A549 (cell line): ENCODE measurements around the gene COL28A1. TPM values are rescaled to one million over a fixed set of nuclear protein-coding genes. Genes with fewer than 3 reads are reported as not detected.

Experiments
- ATAC-seq, 2 experiments: fragments of 200-7000 bp in 1 of 2; fragments of >200 bp in 1 of 2; cut with Nextera tagmentation in 1 of 2; cut with Tn5 transposase in 1 of 2; 3 replicates each; pipeline versions ENCODE4 v1.8.0 to v1.9.1; 2018 to 2020; ENCODE audit warnings: mild to moderate bottlenecking in 1 of 2, moderate library complexity in 1 of 2
- CTCF ChIA-PET: fragments of 300-600 bp; sonication (Branson Sonifier 250); formaldehyde crosslinking; extraction: SDS; loops from one replicate; lab custom pipeline; 2021; ENCODE audit warnings: antibody characterized with exemption, inconsistent platforms; lab: Yijun Ruan, JAX
- POLR2A ChIA-PET: fragments of 350-600 bp; formaldehyde crosslinking; extraction: SDS; loops from one replicate; lab custom pipeline; 2021; ENCODE audit warnings: antibody characterized with exemption, inconsistent platforms; lab: Yijun Ruan, JAX
- DNase-seq, 2 experiments: peaks; one replicate each; pipeline versions ENCODE4 v3.0.0 to v3.0.0-alpha.2; 2011 to 2016; ENCODE audit warnings: low read depth in 1 of 2, low spot score in 1 of 2
- FAIRE-seq: peaks from 2 replicates; lab custom pipeline; 2011; peaks lifted over from hg19 to GRCh38; lab: Jason Lieb, UNC
- H3K27ac ChIP-seq, 2 experiments: fragments of >200 bp; sonication (Bioruptor Twin); formaldehyde crosslinking; 3 replicates each; pipeline ENCODE4 v1.5.1; 2016 to 2017
- H3K4me1 ChIP-seq: fragments of >200 bp; sonication (Bioruptor Twin); formaldehyde crosslinking; 3 replicates; pipeline ENCODE4 v1.6.1; 2016
- H3K4me2 ChIP-seq: fragments of >200 bp; sonication (Bioruptor Twin); formaldehyde crosslinking; 3 replicates; pipeline ENCODE4 v1.6.1; 2016
- H3K4me3 ChIP-seq: fragments of >200 bp; sonication (Bioruptor Twin); formaldehyde crosslinking; 3 replicates; pipeline ENCODE4 v1.5.1; 2016
- H3K9me3 ChIP-seq: fragments of >200 bp; sonication (Bioruptor Twin); formaldehyde crosslinking; 3 replicates; pipeline ENCODE4 v1.6.1; 2016
- CBX8 ChIP-seq: fragments of 200-600 bp; sonication (generic); IDR thresholded peaks from 2 replicates; pipeline ENCODE4 v1.6.1; 2016
- E2F6 ChIP-seq: IDR thresholded peaks from 2 replicates; pipeline ENCODE4 v1.6.1; 2012; ENCODE audit warnings: low read depth, borderline replicate concordance
- EHF ChIP-seq: fragments of 250-450 bp; sonication (Bioruptor Pico); IDR thresholded peaks from 2 replicates; pipeline ENCODE4 v1.5.0; 2020; ENCODE audit warnings: mild to moderate bottlenecking
- ELK1 ChIP-seq: fragments of 150-350 bp; IDR thresholded peaks from 2 replicates; pipeline ENCODE4 v1.6.1; 2014; ENCODE audit warnings: low read depth, mild to moderate bottlenecking, low read length
- ESRRA ChIP-seq: fragments of 150-350 bp; IDR thresholded peaks from 2 replicates; pipeline ENCODE4 v1.6.1; 2014; ENCODE audit warnings: mild to moderate bottlenecking, low read length, borderline replicate concordance
- FOSL2 ChIP-seq, 2 experiments: fragments of 450-650 bp in 1 of 2; fragments of >200 bp in 1 of 2; sonication (Bioruptor Twin) in 1 of 2; formaldehyde crosslinking; IDR thresholded peaks; 2 replicates each; pipeline versions ENCODE4 v1.5.0 to v1.6.1; 2016 to 2020; ENCODE audit warnings: mild to moderate bottlenecking in 1 of 2, moderate library complexity in 1 of 2
- FOXS1 ChIP-seq: fragments of 250-450 bp; sonication (Bioruptor Pico); IDR thresholded peaks from 2 replicates; pipeline ENCODE4 v1.5.0; 2020; ENCODE audit warnings: mild to moderate bottlenecking, moderate library complexity
- GATA3 ChIP-seq: IDR thresholded peaks from 2 replicates; pipeline ENCODE4 v1.6.1; 2012; ENCODE audit warnings: borderline replicate concordance
- HES2 ChIP-seq: fragments of >200 bp; sonication (Bioruptor Twin); formaldehyde crosslinking; IDR thresholded peaks from 2 replicates; pipeline ENCODE4 v1.6.1; 2016
- HMGXB4 ChIP-seq: fragments of 250-450 bp; sonication (Bioruptor Pico); IDR thresholded peaks from 2 replicates; pipeline ENCODE4 v1.5.0; 2021; ENCODE audit warnings: mild to moderate bottlenecking, moderate library complexity, borderline replicate concordance
- JUNB ChIP-seq: fragments of >200 bp; sonication (Bioruptor Twin); formaldehyde crosslinking; IDR thresholded peaks from 2 replicates; pipeline ENCODE4 v1.6.1; 2016
- MAX ChIP-seq: IDR thresholded peaks from 2 replicates; pipeline ENCODE4 v1.6.1; 2012
- MAZ ChIP-seq: fragments of 150-350 bp; IDR thresholded peaks from 2 replicates; pipeline ENCODE4 v1.6.1; 2014; ENCODE audit warnings: antibody characterized with exemption, low read depth, low read length, borderline replicate concordance
- PHF8 ChIP-seq: fragments of 200-600 bp; sonication (generic); IDR thresholded peaks from 2 replicates; pipeline ENCODE4 v1.6.1; 2016; ENCODE audit warnings: low read depth, mild to moderate bottlenecking, antibody characterized with exemption, moderate library complexity, borderline replicate concordance
- RCOR1 ChIP-seq: fragments of 150-350 bp; IDR thresholded peaks from 2 replicates; pipeline ENCODE4 v1.6.1; 2014; ENCODE audit warnings: antibody characterized with exemption, low read length, low read depth
- REST ChIP-seq: fragments of 200-600 bp; sonication (generic); IDR thresholded peaks from 2 replicates; pipeline ENCODE4 v1.6.1; 2016; ENCODE audit warnings: antibody characterized with exemption, mild to moderate bottlenecking, moderate library complexity
- SREBF2 ChIP-seq: fragments of 450-650 bp; IDR thresholded peaks from 2 replicates; pipeline ENCODE4 v1.6.1; 2014; ENCODE audit warnings: mild to moderate bottlenecking, moderate library complexity
- ZNF302 ChIP-seq: fragments of 250-450 bp; sonication (Bioruptor Pico); IDR thresholded peaks from 2 replicates; pipeline ENCODE4 v1.9.0; 2021; ENCODE audit warnings: inconsistent platforms, mild to moderate bottlenecking, moderate library complexity
- WGBS: methylation state at CpG from one replicate; pipeline ENCODE4 v1.1.6; 2017; ENCODE audit errors: missing lambda C conversion rate; 5-methylcytosine and 5-hydroxymethylcytosine counted together
- polyA plus RNA-seq, 4 experiments: library from polyadenylated mRNA; depleted of rRNA in 3 of 4; stranded (reverse); fragments of >200 nt; fragmentation: RNase III in 1 of 4; extraction: RNeasy Plus Mini Kit Qiagen cat#74134 plus additional on column Dnase treatment in 1 of 4; gene quantifications; 2 replicates in 3 of 4; 3 replicates in 1 of 4; pipeline ENCODE4 v1.2.3, GENCODE V29; 2011 to 2017

Gene COL28A1
- polyA plus RNA-seq, 2 of the 4 experiments (the other 2 are of a cell fraction), result 0.08 to 0.17 TPM

- Histone ChIP-seq H3K9me3 (no peaks in the 10 kb centered on the region), H3K4me2 (no peak overlapping the region), H3K4me3 (no peak overlapping the region), H3K27ac (no peak overlapping the region), H3K4me1 (0 out of 3 replicates have a peak, but pooled peaks cover 4% of the 10 kb centered on the region)
- ChIA-PET CTCF (no interaction called here), POLR2A (no interaction called here)
- TF ChIP-seq SREBF2, result no peak
- TF ChIP-seq EHF, result no peak
- no peak for FAIRE-seq
- DNase-seq, result no peak
- ATAC-seq, result no peak
- WGBS, result 51% methylated on average over 6 of the region's 6 CpGs
Measured at GRCh38 chr7:7323352-7323751, 212.3 kb downstream of the COL28A1 start.

GRCh38 chr7:7321681-7322080 is 214.0 kb downstream of the COL28A1 start:
- DNase-seq (peak in 1 of 2 experiments; percentile 29), ATAC-seq (peak; percentile 30 to 53; a peak in 4 of 6 replicates), FAIRE-seq (no peak)
- no peak overlapping the region for H3K27ac ChIP-seq
- TF ChIP-seq JUNB, result no peak
- no peak for TF ChIP-seq MAX
- no peak for TF ChIP-seq E2F6
- TF ChIP-seq EHF, result no peak
- TF ChIP-seq FOSL2 (IDR thresholded peaks at IDR 0.05), result no peak
- TF ChIP-seq FOSL2 (CRISPR knock-in tag; IDR thresholded peaks at IDR 0.05), result no peak
- TF ChIP-seq MAZ, result no peak
- TF ChIP-seq CBX8, result no peak
- no peak for TF ChIP-seq REST
- no peak for TF ChIP-seq HMGXB4 (CRISPR knock-in tag)
- TF ChIP-seq PHF8, result no peak
- TF ChIP-seq RCOR1, result no peak
- TF ChIP-seq GATA3, result no peak
- no peak for TF ChIP-seq HES2
- TF ChIP-seq ESRRA, result no peak
- no peak for TF ChIP-seq ELK1
- no peak for TF ChIP-seq SREBF2
- no peak for TF ChIP-seq FOXS1 (CRISPR knock-in tag)
- TF ChIP-seq ZNF302 (CRISPR knock-in tag), result no peak
- 0 out of 3 replicates have a peak, but pooled peaks cover 4% of the 10 kb centered on the region for H3K4me1 ChIP-seq
- H3K4me2 ChIP-seq, result peak overlapping the region; percentile 9; the same call in 1 of the 3 replicates
- H3K4me3 ChIP-seq, result no peak overlapping the region
- no peaks in the 10 kb centered on the region for H3K9me3 ChIP-seq
- WGBS, result 37% methylated on average over 5 of the region's 5 CpGs
- ChIA-PET CTCF (no interaction called here), POLR2A (no interaction called here)
